RWPE2 (cell line): ENCODE data around the gene MXRA7.

Source experiments
- ATAC-seq: fragments of 200-7000 bp; cut with Tn5 transposase; 3 replicates; pipeline ENCODE4 v1.9.1; 2021; ENCODE audit warnings: low read depth
- DNase-seq: peaks from one replicate; pipeline ENCODE4 v3.0.0-alpha.2; 2020; ENCODE audit warnings: low spot score
- H3K27ac ChIP-seq: fragments of 450-650 bp; 2 replicates; pipeline ENCODE4 v1.5.1; 2017; ENCODE audit warnings: mild to moderate bottlenecking; ENCODE audit not compliant: poor library complexity, severe bottlenecking
- H3K27me3 ChIP-seq: fragments of 250-450 bp; sonication (Bioruptor Pico); 2 replicates; pipeline ENCODE4 v1.5.1; 2021; ENCODE audit warnings: mild to moderate bottlenecking, moderate library complexity; ENCODE audit not compliant: insufficient read depth, poor library complexity, severe bottlenecking
- H3K36me3 ChIP-seq: fragments of 250-450 bp; sonication (Bioruptor Pico); 2 replicates; pipeline ENCODE4 v1.5.1; 2020; ENCODE audit warnings: low read depth, mild to moderate bottlenecking, moderate library complexity
- H3K4me1 ChIP-seq: fragments of 250-450 bp; sonication (Bioruptor Pico); 2 replicates; pipeline ENCODE4 v1.5.1; 2021; ENCODE audit warnings: mild to moderate bottlenecking, moderate library complexity; ENCODE audit not compliant: insufficient read depth, poor library complexity, severe bottlenecking
- H3K4me3 ChIP-seq: fragments of 250-450 bp; sonication (Bioruptor Pico); 2 replicates; pipeline ENCODE4 v1.5.1; 2021; ENCODE audit warnings: mild to moderate bottlenecking, moderate library complexity; ENCODE audit not compliant: severe bottlenecking
- H3K9me3 ChIP-seq: fragments of 250-450 bp; sonication (Bioruptor Pico); 2 replicates; pipeline ENCODE4 v1.5.1; 2021; ENCODE audit warnings: mild to moderate bottlenecking, moderate library complexity; ENCODE audit not compliant: severe bottlenecking
- CTCF ChIP-seq: fragments of 450-650 bp; IDR thresholded peaks from one replicate; pipeline ENCODE4 v1.5.1; 2017; ENCODE audit warnings: mild to moderate bottlenecking, moderate library complexity; ENCODE audit not compliant: poor library complexity, severe bottlenecking

MXRA7 gene

GRCh38 chr17:76659928-76660655 is 50.7 kb downstream of the MXRA7 start:
- TF ChIP-seq CTCF, result no peak
- H3K4me1 ChIP-seq, result no peaks in the 10 kb centered on the region
- no peak overlapping the region for H3K4me3 ChIP-seq
- H3K9me3 ChIP-seq, result no peaks in the 10 kb centered on the region
- no peak for ATAC-seq
- no peaks in the 10 kb centered on the region for H3K36me3 ChIP-seq
- DNase-seq, result no peak
- H3K27me3 ChIP-seq, result no peaks in the 10 kb centered on the region
- H3K27ac ChIP-seq, result no peak overlapping the region

GRCh38 chr17:76658242-76658662 is 52.5 kb downstream of the MXRA7 start:
- DNase-seq (no peak), ATAC-seq (no peak)
- TF ChIP-seq CTCF, result no peak
- H3K36me3 ChIP-seq, result no peaks in the 10 kb centered on the region
- no peaks in the 10 kb centered on the region for H3K4me1 ChIP-seq
- H3K4me3 ChIP-seq, result no peak overlapping the region
- H3K27ac ChIP-seq, result no peak overlapping the region
- H3K9me3 ChIP-seq, result no peaks in the 10 kb centered on the region
- no peaks in the 10 kb centered on the region for H3K27me3 ChIP-seq

GRCh38 chr17:76657505-76658241 is 53.1 kb downstream of the MXRA7 start:
- no peaks in the 10 kb centered on the region for H3K4me1 ChIP-seq

GRCh38 chr17:76654408-76654807 is 56.4 kb downstream of the MXRA7 start:
- H3K36me3 ChIP-seq, result no peaks in the 10 kb centered on the region
- TF ChIP-seq CTCF, result no peak
- H3K27ac ChIP-seq, result no peak overlapping the region
- H3K4me3 ChIP-seq, result no peak overlapping the region
- H3K27me3 ChIP-seq, result no peaks in the 10 kb centered on the region
- DNase-seq, result no peak
- no peaks in the 10 kb centered on the region for H3K4me1 ChIP-seq
- no peak for ATAC-seq
- no peaks in the 10 kb centered on the region for H3K9me3 ChIP-seq

More at GRCh38 chr17:76657505-76658241, 53.1 kb downstream of the MXRA7 start:
- Histone ChIP-seq H3K27me3 (no peaks in the 10 kb centered on the region), H3K9me3 (no peaks in the 10 kb centered on the region), H3K36me3 (no peaks in the 10 kb centered on the region), H3K4me3 (no peak overlapping the region), H3K27ac (no peak overlapping the region)
- DNase-seq, result no peak
- no peak for ATAC-seq
- TF ChIP-seq CTCF, result no peak

- no peak for ATAC-seq
- DNase-seq, result no peak
- Histone ChIP-seq H3K27ac (no peak overlapping the region), H3K4me1 (no peaks in the 10 kb centered on the region), H3K9me3 (no peaks in the 10 kb centered on the region), H3K4me3 (no peak overlapping the region), H3K27me3 (no peaks in the 10 kb centered on the region), H3K36me3 (no peaks in the 10 kb centered on the region)
- TF ChIP-seq CTCF, result no peak
These were observed 60.3 kb downstream of the MXRA7 start for GRCh38 chr17:76650504-76650903.
